A673 (cell line): Measurements from ENCODE around the gene TMEM129. TPM values are rescaled to one million over a fixed set of nuclear protein-coding genes. Genes with fewer than 3 reads are reported as not detected.

Source experiments
- Bru-seq: library from RNA; stranded (reverse); fragments of 400-500 nt; gene quantifications from one replicate; lab custom pipeline; 2021; lab: Mats Ljungman, UMichigan
- BruChase-seq, 2 experiments: library from RNA; stranded (reverse); fragments of 400-500 nt; gene quantifications; one replicate each; lab custom pipeline; 2021; lab: Mats Ljungman, UMichigan
- BruUV-seq: library from RNA; stranded (reverse); fragments of 400-500 nt; replicated peaks from 2 replicates; lab custom pipeline; 2021; lab: Mats Ljungman, UMichigan
- CTCF ChIA-PET: fragments of 300-600 bp; sonication (Branson Sonifier 250); formaldehyde crosslinking; loops from one replicate; lab custom pipeline; 2022; ENCODE audit warnings: antibody characterized with exemption; lab: Charles Lee
- POLR2A ChIA-PET: fragments of 300-600 bp; sonication (Branson Sonifier 250); formaldehyde crosslinking; loops from one replicate; lab custom pipeline; 2022; ENCODE audit warnings: antibody characterized with exemption; ENCODE audit not compliant: low non-redundant PET; lab: Charles Lee
- DNase-seq: peaks from one replicate; pipeline ENCODE4 v3.0.0-alpha.2; 2015; ENCODE audit warnings: low spot score
- H3K27ac ChIP-seq: fragments of 200-600 bp; sonication (generic); 2 replicates; pipeline ENCODE4 v1.5.1; 2016; ENCODE audit warnings: mixed run types, low read depth, mild to moderate bottlenecking, mixed read lengths, antibody characterized with exemption, low read length; ENCODE audit not compliant: poor library complexity, severe bottlenecking
- H3K27me3 ChIP-seq: fragments of 200-600 bp; sonication (generic); replicated peaks from 2 replicates; pipeline ENCODE4 v1.6.1; 2017; ENCODE audit warnings: mixed run types, low read depth, mild to moderate bottlenecking, mixed read lengths, antibody characterized with exemption, low read length; ENCODE audit not compliant: insufficient read depth, poor library complexity
- H3K36me3 ChIP-seq: fragments of 200-600 bp; sonication (generic); 2 replicates; pipeline ENCODE4 v1.6.1; 2016; ENCODE audit warnings: mixed run types, mild to moderate bottlenecking, mixed read lengths, antibody characterized with exemption, low read length; ENCODE audit not compliant: insufficient read depth, poor library complexity, severe bottlenecking
- H3K4me1 ChIP-seq: fragments of 200-600 bp; sonication (generic); 2 replicates; pipeline ENCODE4 v1.6.1; 2017; ENCODE audit warnings: mixed run types, mild to moderate bottlenecking, mixed read lengths, antibody characterized with exemption, low read length; ENCODE audit not compliant: insufficient read depth, poor library complexity, severe bottlenecking
- H3K4me3 ChIP-seq: fragments of 200-600 bp; sonication (generic); 2 replicates; pipeline ENCODE4 v1.5.1; 2016; ENCODE audit warnings: low read depth, mixed run types, mild to moderate bottlenecking, mixed read lengths, low read length; ENCODE audit not compliant: poor library complexity, severe bottlenecking
- H3K9me3 ChIP-seq: fragments of 200-600 bp; sonication (generic); 2 replicates; pipeline ENCODE4 v1.6.1; 2016; ENCODE audit warnings: mixed run types, low read depth, mild to moderate bottlenecking, mixed read lengths, antibody characterized with exemption, low read length; ENCODE audit not compliant: poor library complexity, severe bottlenecking
- CTCF ChIP-seq: fragments of 300-800, 200-600 bp; sonication (generic); conservative IDR thresholded peaks from 2 replicates; pipeline ENCODE4 v1.5.1; 2017; ENCODE audit warnings: low read depth, mild to moderate bottlenecking, antibody characterized with exemption, low read length, moderate library complexity, mixed read lengths
- EZH2 ChIP-seq: fragments of 200-600 bp; sonication (generic); IDR thresholded peaks from 2 replicates; pipeline ENCODE4 v1.6.1; 2017; ENCODE audit warnings: borderline replicate concordance, low read depth, mild to moderate bottlenecking, mixed read lengths, antibody characterized with exemption, low read length; ENCODE audit not compliant: poor library complexity, severe bottlenecking
- intact Hi-C: fragments of 100-400 bp; cut with micrococcal nuclease; formaldehyde crosslinking; loops from one replicate; pipeline ENCODE4 v1.10.0; 2022; ENCODE audit not compliant: unreplicated experiment
- long read RNA-seq: library from polyadenylated mRNA; stranded (forward); transcript quantifications from one replicate; pipeline ENCODE4 v2.0.0, GENCODE V29; 2022
- total RNA-seq: library from RNA; stranded (reverse); gene quantifications from 2 replicates; pipeline ENCODE4 v1.2.3, GENCODE V29; 2021

Gene TMEM129, protein sequence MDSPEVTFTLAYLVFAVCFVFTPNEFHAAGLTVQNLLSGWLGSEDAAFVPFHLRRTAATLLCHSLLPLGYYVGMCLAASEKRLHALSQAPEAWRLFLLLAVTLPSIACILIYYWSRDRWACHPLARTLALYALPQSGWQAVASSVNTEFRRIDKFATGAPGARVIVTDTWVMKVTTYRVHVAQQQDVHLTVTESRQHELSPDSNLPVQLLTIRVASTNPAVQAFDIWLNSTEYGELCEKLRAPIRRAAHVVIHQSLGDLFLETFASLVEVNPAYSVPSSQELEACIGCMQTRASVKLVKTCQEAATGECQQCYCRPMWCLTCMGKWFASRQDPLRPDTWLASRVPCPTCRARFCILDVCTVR
- total RNA-seq (28.8 and 33.4 TPM in 2 replicates), Bru-seq, nascent RNA (percentile 62 among the genes with signal in this experiment), BruChase-seq, experiment 1, labeled RNA remaining after a 2-hour chase (percentile 72 among the genes with signal in this experiment), BruChase-seq, experiment 2, labeled RNA remaining after a 6-hour chase (percentile 83 among the genes with signal in this experiment)
- long read RNA-seq, transcript TMEM129-202 (4 exons, 2,810 nt): major isoform, 30 of 80 reads
- long read RNA-seq, transcript TMEM129-201 (3 exons, 2,678 nt): minor isoform, 7 of 80 reads
- long read RNA-seq, partial matches to known transcripts: 18 of 80 reads
- long read RNA-seq, other reads (novel, unspliced or antisense): 19 of 80 reads

DNA sequence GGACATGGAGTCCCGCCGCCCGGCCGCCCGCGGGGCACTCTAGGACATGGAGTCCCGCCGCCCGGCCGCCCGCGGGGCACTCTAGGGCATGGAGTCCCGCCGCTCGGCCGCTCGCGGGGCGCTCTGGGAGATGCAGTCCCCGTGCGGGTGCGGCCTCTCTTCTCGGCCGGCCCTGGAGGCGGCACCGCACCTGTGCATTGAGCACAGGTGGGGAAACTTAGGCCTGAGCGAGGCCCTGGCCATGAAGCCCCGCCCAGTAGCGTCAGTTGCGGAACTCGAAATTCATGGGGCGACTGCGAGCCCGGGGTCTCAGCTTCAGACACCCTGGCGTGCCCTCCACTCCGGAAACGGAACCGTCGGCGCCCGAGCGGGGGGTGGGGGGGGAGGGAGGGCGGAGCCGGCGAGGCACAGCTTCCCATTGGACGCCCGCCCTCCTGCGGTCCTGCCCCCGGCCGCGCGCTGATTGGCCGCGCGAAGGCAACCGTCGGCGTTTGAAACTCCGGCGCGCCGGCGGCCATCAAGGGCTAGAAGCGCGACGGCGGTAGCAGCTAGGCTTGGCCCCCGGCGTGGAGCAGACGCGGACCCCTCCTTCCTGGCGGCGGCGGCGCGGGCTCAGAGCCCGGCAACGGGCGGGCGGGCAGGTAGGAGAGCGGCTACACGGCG, at the start of gene TMEM129, which contains the start of gene TACC3:
TMEM129 (minus strand) TSS at position 321 of the 663 bp plus-strand sequence. CDS start 486 bp downstream, outside the sequence.
TACC3 (plus strand) TSS at position 519 of the 663 bp plus-strand sequence. CDS start 1,901 bp downstream, outside the sequence.
- Histone ChIP-seq H3K4me1 (no peaks in the 10 kb centered on the region), H3K9me3 (no peaks in the 10 kb centered on the region), H3K27ac (peak within 1 kb of the TSS; percentile 90), H3K36me3 (peaks cover 56% of the 10 kb centered on the region), H3K4me3 (peak within 1 kb of the TSS; percentile 99), H3K27me3 (no peaks in the 10 kb centered on the region)
- ChIA-PET CTCF (interaction anchor here (1.1 to 1.3 kb wide), 2 partner anchors 25 to 27 kb away, joined by 4 to 7 read pairs; no protein-coding TSS in a partner anchor), POLR2A (interaction anchor here (0.5 to 0.7 kb wide), 2 partner anchors 9 to 532 kb away, joined by 4 to 14 read pairs; partner anchors contain the start of gene SLBP)
- TF ChIP-seq EZH2: no peak
- no peak for TF ChIP-seq CTCF
- intact Hi-C loops: no loop called here
- DNase-seq: peak; percentile 95
- no TSS peak for BruUV-seq

- no peak for TF ChIP-seq EZH2
- TF ChIP-seq CTCF: no peak
- ChIA-PET POLR2A (no interaction called here), CTCF (no interaction called here)
- Histone ChIP-seq H3K27ac (no peak overlapping the region), H3K27me3 (no peaks in the 10 kb centered on the region), H3K9me3 (no peaks in the 10 kb centered on the region), H3K4me3 (no peak overlapping the region), H3K36me3 (no peaks in the 10 kb centered on the region), H3K4me1 (peaks cover 14% of the 10 kb centered on the region)
- DNase-seq: no peak
- no TSS peak for BruUV-seq
- intact Hi-C loops: no loop called here
These were observed 49.7 kb upstream of the TMEM129 start for GRCh38 chr4:1770791-1771231.

GRCh38 chr4:1770245-1770644, 49.1 kb upstream of the TMEM129 start:
- Histone ChIP-seq H3K4me1 (peaks cover 14% of the 10 kb centered on the region), H3K27ac (no peak overlapping the region), H3K27me3 (no peaks in the 10 kb centered on the region), H3K36me3 (no peaks in the 10 kb centered on the region), H3K4me3 (no peak overlapping the region), H3K9me3 (no peaks in the 10 kb centered on the region)
- POLR2A ChIA-PET: no interaction called here
- intact Hi-C loops: no loop called here
- TF ChIP-seq CTCF: no peak
- no peak for TF ChIP-seq EZH2
- no peak for DNase-seq
- BruUV-seq: no TSS peak
- CTCF ChIA-PET: no interaction called here
